Loucy (cell line): ENCODE measurements around the gene ATP8A2.

Source experiments
- H2AFZ ChIP-seq: fragments of 200-600 bp; sonication (generic); 2 replicates; pipeline ENCODE4 v1.6.0; 2016; ENCODE audit warnings: antibody characterized with exemption, mild to moderate bottlenecking, low read length, moderate library complexity
- H3F3A ChIP-seq: fragments of 200-600 bp; 2 replicates; pipeline ENCODE4 v1.6.0; 2016; ENCODE audit warnings: antibody characterized with exemption, low read depth, mild to moderate bottlenecking
- H3K27me3 ChIP-seq: fragments of 200-600 bp; sonication (generic); 2 replicates; pipeline ENCODE4 v1.6.1; 2014; ENCODE audit warnings: low read length, mild to moderate bottlenecking; ENCODE audit not compliant: insufficient read depth, poor library complexity, severe bottlenecking
- H3K36me3 ChIP-seq: fragments of 200-600 bp; sonication (generic); 2 replicates; pipeline ENCODE4 v1.6.1; 2016; ENCODE audit warnings: low read length; ENCODE audit not compliant: insufficient read depth
- H3K4me1 ChIP-seq: fragments of 200-600 bp; sonication (generic); 2 replicates; pipeline ENCODE4 v1.5.1; 2014; ENCODE audit warnings: low read length, mild to moderate bottlenecking; ENCODE audit not compliant: insufficient read depth, poor library complexity, severe bottlenecking
- H3K4me2 ChIP-seq: fragments of 200-600 bp; sonication (generic); 2 replicates; pipeline ENCODE4 v1.6.0; 2014; ENCODE audit warnings: antibody characterized with exemption, low read length, low read depth, mild to moderate bottlenecking; ENCODE audit not compliant: poor library complexity, severe bottlenecking
- H3K4me3 ChIP-seq: fragments of 200-600 bp; sonication (generic); 2 replicates; pipeline ENCODE4 v1.5.1; 2014; ENCODE audit warnings: low read length, mild to moderate bottlenecking, mixed read lengths; ENCODE audit not compliant: poor library complexity, severe bottlenecking
- H3K79me2 ChIP-seq: fragments of 200-600 bp; sonication (generic); 2 replicates; pipeline ENCODE4 v1.6.1; 2014; ENCODE audit warnings: low read length; ENCODE audit not compliant: insufficient read depth
- H3K9ac ChIP-seq: fragments of 200-600 bp; sonication (generic); 2 replicates; pipeline ENCODE4 v1.6.0; 2014; ENCODE audit warnings: mild to moderate bottlenecking, low read depth, low read length, moderate library complexity; ENCODE audit not compliant: poor library complexity, severe bottlenecking
- H3K9me2 ChIP-seq: fragments of 200-600 bp; sonication (generic); replicated peaks from 2 replicates; pipeline ENCODE4 v1.6.1; 2016; ENCODE audit warnings: low read depth, low read length, mixed read lengths
- H3K9me3 ChIP-seq: fragments of 200-600 bp; sonication (generic); 2 replicates; pipeline ENCODE4 v1.6.1; 2014; ENCODE audit warnings: mild to moderate bottlenecking, antibody characterized with exemption, low read length, low read depth; ENCODE audit not compliant: insufficient read depth
- H4K20me1 ChIP-seq: fragments of 200-600 bp; sonication (generic); 2 replicates; pipeline ENCODE4 v1.6.0; 2014; ENCODE audit warnings: antibody characterized with exemption, low read length, mild to moderate bottlenecking; ENCODE audit not compliant: insufficient read depth, poor library complexity, severe bottlenecking
- EZH2phosphoT487 ChIP-seq: fragments of 200-600 bp; IDR thresholded peaks from 2 replicates; pipeline ENCODE4 v1.6.1; 2018; ENCODE audit warnings: antibody characterized with exemption, mild to moderate bottlenecking, moderate library complexity, borderline replicate concordance
- TF ChIP-seq, protein P1 (sequence below): fragments of 200-600 bp; sonication (generic); conservative IDR thresholded peaks from 2 replicates; pipeline ENCODE4 v1.5.1; 2014; ENCODE audit warnings: mild to moderate bottlenecking, antibody characterized with exemption, low read length

ATP8A2 gene

DNA sequence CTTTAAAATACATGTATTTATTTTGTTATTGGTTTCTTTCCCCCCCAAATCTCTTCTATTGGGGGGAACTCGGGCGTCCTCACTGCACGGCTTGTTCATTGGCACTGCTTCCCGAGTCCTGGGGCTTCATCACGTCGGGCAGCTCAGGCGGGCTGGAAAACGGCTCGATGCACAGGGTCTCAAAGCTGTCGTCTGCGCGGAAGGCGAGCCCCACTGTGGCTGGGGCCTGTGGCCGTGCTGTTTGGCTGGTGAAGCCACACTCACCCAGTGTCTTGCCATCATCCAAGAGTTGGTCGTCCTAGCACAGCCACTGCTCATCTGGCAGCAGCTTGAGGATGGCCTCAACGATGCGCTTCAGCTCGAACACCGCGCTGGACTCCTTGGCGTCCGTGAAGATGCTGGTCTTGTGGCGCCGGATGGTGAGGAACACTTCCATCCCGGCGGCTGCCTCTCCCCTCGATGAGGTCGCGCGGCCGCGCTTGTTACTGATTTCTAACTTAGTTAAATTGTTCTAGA, 6.0 kb upstream of the ATP8A2 start:
- Histone ChIP-seq H3K79me2 (no peaks in the 10 kb centered on the region), H3K36me3 (no peaks in the 10 kb centered on the region), H4K20me1 (no peaks in the 10 kb centered on the region), H3K4me2 (no peak overlapping the region), H3K4me1 (no peaks in the 10 kb centered on the region), H3K9ac (no peak overlapping the region), H3K9me2 (no peaks in the 10 kb centered on the region), H3K4me3 (no peak overlapping the region), H3K27me3 (no peaks in the 10 kb centered on the region), H3K9me3 (no peaks in the 10 kb centered on the region), H2AFZ (no peak overlapping the region), H3F3A (no peaks in the 10 kb centered on the region)
- TF ChIP-seq, protein P1, sequence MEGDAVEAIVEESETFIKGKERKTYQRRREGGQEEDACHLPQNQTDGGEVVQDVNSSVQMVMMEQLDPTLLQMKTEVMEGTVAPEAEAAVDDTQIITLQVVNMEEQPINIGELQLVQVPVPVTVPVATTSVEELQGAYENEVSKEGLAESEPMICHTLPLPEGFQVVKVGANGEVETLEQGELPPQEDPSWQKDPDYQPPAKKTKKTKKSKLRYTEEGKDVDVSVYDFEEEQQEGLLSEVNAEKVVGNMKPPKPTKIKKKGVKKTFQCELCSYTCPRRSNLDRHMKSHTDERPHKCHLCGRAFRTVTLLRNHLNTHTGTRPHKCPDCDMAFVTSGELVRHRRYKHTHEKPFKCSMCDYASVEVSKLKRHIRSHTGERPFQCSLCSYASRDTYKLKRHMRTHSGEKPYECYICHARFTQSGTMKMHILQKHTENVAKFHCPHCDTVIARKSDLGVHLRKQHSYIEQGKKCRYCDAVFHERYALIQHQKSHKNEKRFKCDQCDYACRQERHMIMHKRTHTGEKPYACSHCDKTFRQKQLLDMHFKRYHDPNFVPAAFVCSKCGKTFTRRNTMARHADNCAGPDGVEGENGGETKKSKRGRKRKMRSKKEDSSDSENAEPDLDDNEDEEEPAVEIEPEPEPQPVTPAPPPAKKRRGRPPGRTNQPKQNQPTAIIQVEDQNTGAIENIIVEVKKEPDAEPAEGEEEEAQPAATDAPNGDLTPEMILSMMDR: no peak
- TF ChIP-seq EZH2phosphoT487: no peak

DNA sequence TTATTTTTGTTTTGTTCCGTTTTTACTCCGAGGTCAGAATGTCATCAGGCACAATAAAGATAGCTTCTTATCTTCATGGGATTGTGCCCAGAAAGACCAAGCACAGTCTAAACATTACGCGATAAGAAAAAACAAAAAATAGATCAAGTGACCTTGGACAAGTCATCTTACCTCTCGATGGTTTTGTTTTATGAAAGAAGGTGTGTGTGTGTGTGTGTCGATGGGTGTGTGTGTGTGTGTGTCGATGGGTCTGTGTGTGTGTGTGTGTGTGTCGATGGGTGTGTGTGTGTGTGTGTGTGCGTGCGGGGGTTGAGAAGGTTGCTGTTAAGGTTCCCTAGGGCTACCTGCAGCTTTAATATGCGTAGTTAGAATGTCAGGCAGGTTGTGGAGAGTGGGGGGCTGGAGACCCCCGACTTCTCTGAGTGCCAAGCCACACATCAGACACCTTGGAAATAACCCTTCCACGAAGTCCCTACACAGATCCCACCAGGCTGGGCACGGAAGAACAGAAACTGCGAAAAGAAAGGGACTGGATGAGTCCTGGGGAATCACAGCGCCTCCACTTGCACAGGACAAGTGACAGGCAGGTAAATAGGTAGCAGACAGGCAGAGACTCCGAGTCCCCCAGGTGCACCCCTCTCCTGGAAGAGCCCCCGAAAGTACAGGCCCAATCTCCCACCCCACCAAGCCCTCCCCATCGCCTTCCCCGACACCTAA, 458 bp upstream of the ATP8A2 start:
- H2AFZ ChIP-seq: no peak overlapping the region
- H3K9me3 ChIP-seq: no peaks in the 10 kb centered on the region
- H3K27me3 ChIP-seq: no peaks in the 10 kb centered on the region
- H3K4me3 ChIP-seq: no peak overlapping the region
- H4K20me1 ChIP-seq: no peaks in the 10 kb centered on the region
- TF ChIP-seq, protein P1: no peak
- TF ChIP-seq EZH2phosphoT487: no peak
- no peaks in the 10 kb centered on the region for H3K36me3 ChIP-seq
- no peak overlapping the region for H3K9ac ChIP-seq
- no peaks in the 10 kb centered on the region for H3K79me2 ChIP-seq
- no peaks in the 10 kb centered on the region for H3K4me1 ChIP-seq
- no peaks in the 10 kb centered on the region for H3K9me2 ChIP-seq
- H3F3A ChIP-seq: no peaks in the 10 kb centered on the region
- H3K4me2 ChIP-seq: no peak overlapping the region

DNA sequence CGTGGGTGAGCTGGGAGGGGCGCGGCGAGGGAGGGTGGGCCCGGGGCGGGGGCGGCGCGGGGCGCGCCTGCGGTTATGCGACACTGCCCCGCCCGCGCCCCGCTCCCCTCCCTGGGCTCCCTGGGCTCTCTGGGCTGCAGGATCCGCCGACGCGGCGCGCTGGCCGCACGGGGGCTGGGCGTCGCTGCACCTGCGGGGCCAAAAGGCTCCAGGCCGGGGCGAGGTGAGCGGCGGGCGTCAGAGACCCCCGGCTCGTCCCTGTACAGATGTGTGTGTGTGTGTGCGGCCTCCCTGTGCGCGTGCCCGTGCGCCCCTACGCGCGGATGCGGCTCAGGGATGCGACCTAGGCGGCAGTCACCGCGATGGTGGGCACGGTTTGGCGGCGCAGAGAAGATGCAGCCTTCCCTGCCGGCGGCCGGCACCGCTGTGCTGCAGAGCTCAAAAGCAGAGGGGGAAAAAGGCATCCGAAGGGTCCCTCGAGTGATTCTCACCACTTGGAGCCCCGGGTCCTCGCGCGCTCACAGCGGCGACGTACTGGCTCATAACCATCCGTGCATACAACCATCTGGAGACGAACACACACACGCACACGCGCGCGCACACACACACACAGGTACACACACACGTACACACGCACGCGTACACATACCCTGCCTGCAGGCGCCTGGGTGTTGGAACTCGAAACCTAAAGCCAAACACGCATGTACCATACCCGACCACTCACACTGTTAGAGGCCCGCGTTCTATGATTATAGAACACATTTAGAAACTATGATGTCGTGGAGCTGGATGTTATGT, 709 bp downstream of the ATP8A2 start:
- H2AFZ ChIP-seq: no peak overlapping the region
- no peak overlapping the region for H3K9ac ChIP-seq
- H3K36me3 ChIP-seq: no peaks in the 10 kb centered on the region
- H3K9me3 ChIP-seq: no peaks in the 10 kb centered on the region
- no peaks in the 10 kb centered on the region for H3K4me1 ChIP-seq
- TF ChIP-seq, protein P1: no peak
- TF ChIP-seq EZH2phosphoT487: no peak
- no peak overlapping the region for H3K4me3 ChIP-seq
- no peaks in the 10 kb centered on the region for H3K27me3 ChIP-seq
- H3K79me2 ChIP-seq: no peaks in the 10 kb centered on the region
- no peaks in the 10 kb centered on the region for H4K20me1 ChIP-seq
- H3K4me2 ChIP-seq: no peak overlapping the region
- H3F3A ChIP-seq: no peaks in the 10 kb centered on the region
- no peaks in the 10 kb centered on the region for H3K9me2 ChIP-seq
